Esophagus squamous epithelium (tissue), 4 donors: ENCODE data around the gene DEPDC4.

ENCODE experiments used
- POLR2A ChIP-seq, 4 donors: fragments of 450-650 bp; IDR thresholded peaks; one replicate each; pipeline ENCODE4 v1.6.1; 2017; ENCODE audit warnings: antibody characterized with exemption in 4 of 4, mild to moderate bottlenecking in 4 of 4, moderate library complexity in 3 of 4
- TF ChIP-seq, protein P1 (sequence below), 6 experiments: fragments of 450-650 bp in 4 of 6; fragments of 200-600 bp in 2 of 6; sonication (generic) in 2 of 6; IDR thresholded peaks; one replicate each; pipeline ENCODE4 v1.5.1; 2016 to 2019; ENCODE audit warnings: antibody characterized with exemption in 6 of 6, mild to moderate bottlenecking in 4 of 6, moderate library complexity in 4 of 6

DNA sequence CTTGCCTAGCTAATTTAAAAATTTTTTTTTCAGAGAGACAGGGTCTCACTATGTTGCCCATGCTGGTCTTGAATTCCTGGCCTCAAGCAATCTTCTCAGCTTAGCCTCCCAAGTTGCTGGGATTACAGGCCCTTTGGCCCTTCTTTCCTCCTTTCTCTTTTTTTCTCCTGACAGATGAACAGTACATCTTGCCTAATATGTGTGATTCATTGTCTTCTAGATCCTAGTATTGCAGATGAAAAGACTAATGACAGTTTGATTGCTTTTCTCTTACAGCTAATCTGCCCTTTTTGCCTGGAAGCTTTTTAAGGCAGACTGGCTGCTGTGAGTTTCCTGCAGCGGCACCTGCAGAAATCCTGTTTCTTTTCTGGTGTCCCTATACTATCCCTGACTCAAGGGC, 12.0 kb downstream of the DEPDC4 start:
- TF ChIP-seq POLR2A (IDR thresholded peaks at IDR 0.05), result no peak
- TF ChIP-seq, protein P1, sequence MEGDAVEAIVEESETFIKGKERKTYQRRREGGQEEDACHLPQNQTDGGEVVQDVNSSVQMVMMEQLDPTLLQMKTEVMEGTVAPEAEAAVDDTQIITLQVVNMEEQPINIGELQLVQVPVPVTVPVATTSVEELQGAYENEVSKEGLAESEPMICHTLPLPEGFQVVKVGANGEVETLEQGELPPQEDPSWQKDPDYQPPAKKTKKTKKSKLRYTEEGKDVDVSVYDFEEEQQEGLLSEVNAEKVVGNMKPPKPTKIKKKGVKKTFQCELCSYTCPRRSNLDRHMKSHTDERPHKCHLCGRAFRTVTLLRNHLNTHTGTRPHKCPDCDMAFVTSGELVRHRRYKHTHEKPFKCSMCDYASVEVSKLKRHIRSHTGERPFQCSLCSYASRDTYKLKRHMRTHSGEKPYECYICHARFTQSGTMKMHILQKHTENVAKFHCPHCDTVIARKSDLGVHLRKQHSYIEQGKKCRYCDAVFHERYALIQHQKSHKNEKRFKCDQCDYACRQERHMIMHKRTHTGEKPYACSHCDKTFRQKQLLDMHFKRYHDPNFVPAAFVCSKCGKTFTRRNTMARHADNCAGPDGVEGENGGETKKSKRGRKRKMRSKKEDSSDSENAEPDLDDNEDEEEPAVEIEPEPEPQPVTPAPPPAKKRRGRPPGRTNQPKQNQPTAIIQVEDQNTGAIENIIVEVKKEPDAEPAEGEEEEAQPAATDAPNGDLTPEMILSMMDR (IDR thresholded peaks at IDR 0.05), result no peak
